Cardiac muscle cell (in vitro differentiated cells and primary cell): ENCODE data around the gene TBC1D5. TPM values are rescaled to one million over a fixed set of nuclear protein-coding genes. Genes with fewer than 3 reads are reported as not detected.
"Not testable (repeated sequence)": the region's sequence is repeated elsewhere in the genome, so short reads cannot be mapped to it uniquely, and the experiment has no call there.

Source experiments
- DNase-seq, 2 donors: peaks; one replicate each; pipeline versions ENCODE4 v3.0.0 to v3.0.0-alpha.2; 2010 to 2017; ENCODE audit warnings: low read depth in 1 of 2, low spot score in 1 of 2
- H3K27ac ChIP-seq: fragments of 200-600 bp; sonication (generic); 2 replicates; pipeline ENCODE4 v1.5.1; 2016
- H3K27me3 ChIP-seq: fragments of 200-600 bp; sonication (generic); 2 replicates; pipeline ENCODE4 v1.6.0; 2016; ENCODE audit warnings: control low read depth
- H3K36me3 ChIP-seq: fragments of 200-600 bp; sonication (generic); 2 replicates; pipeline ENCODE4 v1.5.1; 2016; ENCODE audit warnings: control low read depth
- H3K4me1 ChIP-seq: fragments of 200-600 bp; sonication (generic); 2 replicates; pipeline ENCODE4 v1.8.1; 2017; ENCODE audit warnings: low read depth, mild to moderate bottlenecking, mixed run types
- H3K4me3 ChIP-seq: fragments of 200-600 bp; sonication (generic); 2 replicates; pipeline ENCODE4 v1.5.1; 2016; ENCODE audit warnings: mild to moderate bottlenecking
- H3K9me3 ChIP-seq: fragments of 200-600 bp; sonication (generic); 2 replicates; pipeline ENCODE4 v1.5.1; 2017; ENCODE audit warnings: low read depth, mild to moderate bottlenecking, control low read depth
- polyA plus RNA-seq: library from polyadenylated mRNA; unstranded; fragments of >200 nt; fragmentation: Nextera tagmentation; extraction: Ambion mirVana; gene quantifications from 2 replicates; pipeline ENCODE4 v1.2.1, GENCODE V29; 2016
- total RNA-seq: library from RNA; depleted of rRNA; stranded (reverse); fragments of >200 nt; gene quantifications from 2 replicates; pipeline ENCODE4 v1.2.3, GENCODE V29; 2016
- TF ChIP-seq, protein P1 (sequence below): IDR thresholded peaks from 2 replicates; pipeline ENCODE4 v1.5.1; 2012; ENCODE audit warnings: low read depth, mild to moderate bottlenecking, low read length

Gene TBC1D5
- total and polyA plus RNA-seq, 2 experiments from 2014 or later, result 34.5 to 66.6 TPM

DNA sequence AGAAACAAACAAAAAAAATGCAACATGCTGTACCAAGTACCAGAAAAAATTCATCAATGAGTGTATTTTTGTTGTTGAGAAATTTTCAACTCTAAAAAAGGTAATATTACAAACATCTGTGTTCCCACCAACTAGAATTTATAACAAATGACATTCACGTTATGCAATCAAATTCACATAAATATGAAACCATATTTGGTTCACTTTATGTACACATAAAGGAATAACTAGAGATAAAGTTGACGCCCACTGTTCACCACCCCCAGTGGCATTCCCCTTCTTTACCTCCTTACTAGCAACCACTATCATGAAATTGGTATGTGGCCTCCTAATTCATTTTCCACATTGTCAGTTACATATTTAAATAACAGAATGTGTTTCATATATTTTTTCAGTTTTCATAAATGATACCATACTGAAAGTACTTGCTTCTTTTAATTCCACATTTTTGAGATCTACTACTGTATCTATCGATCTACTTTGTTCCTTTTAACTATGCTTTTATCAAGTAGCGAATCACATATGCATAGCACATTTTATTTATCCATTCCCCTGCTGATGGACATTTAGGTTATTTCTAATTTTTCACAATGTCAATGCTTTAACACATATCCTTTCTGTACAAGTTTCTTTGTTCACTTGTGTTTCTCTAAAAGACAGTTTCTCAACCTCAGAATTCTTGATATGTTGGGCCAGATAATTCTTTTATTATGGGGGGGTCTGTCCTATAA, 34.5 kb downstream of the TBC1D5 start:
- DNase-seq, result peak in 1 of 2 donors; percentile 7
- Histone ChIP-seq H3K9me3 (no peaks in the 10 kb centered on the region), H3K27me3 (no peaks in the 10 kb centered on the region), H3K4me3 (no peak overlapping the region), H3K4me1 (no peaks in the 10 kb centered on the region), H3K27ac (no peak overlapping the region), H3K36me3 (no peaks in the 10 kb centered on the region)
- TF ChIP-seq, protein P1, sequence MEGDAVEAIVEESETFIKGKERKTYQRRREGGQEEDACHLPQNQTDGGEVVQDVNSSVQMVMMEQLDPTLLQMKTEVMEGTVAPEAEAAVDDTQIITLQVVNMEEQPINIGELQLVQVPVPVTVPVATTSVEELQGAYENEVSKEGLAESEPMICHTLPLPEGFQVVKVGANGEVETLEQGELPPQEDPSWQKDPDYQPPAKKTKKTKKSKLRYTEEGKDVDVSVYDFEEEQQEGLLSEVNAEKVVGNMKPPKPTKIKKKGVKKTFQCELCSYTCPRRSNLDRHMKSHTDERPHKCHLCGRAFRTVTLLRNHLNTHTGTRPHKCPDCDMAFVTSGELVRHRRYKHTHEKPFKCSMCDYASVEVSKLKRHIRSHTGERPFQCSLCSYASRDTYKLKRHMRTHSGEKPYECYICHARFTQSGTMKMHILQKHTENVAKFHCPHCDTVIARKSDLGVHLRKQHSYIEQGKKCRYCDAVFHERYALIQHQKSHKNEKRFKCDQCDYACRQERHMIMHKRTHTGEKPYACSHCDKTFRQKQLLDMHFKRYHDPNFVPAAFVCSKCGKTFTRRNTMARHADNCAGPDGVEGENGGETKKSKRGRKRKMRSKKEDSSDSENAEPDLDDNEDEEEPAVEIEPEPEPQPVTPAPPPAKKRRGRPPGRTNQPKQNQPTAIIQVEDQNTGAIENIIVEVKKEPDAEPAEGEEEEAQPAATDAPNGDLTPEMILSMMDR, result no peak

- not testable (repeated sequence) for H3K4me1 ChIP-seq, H3K27ac ChIP-seq, H3K9me3 ChIP-seq, H3K27me3 ChIP-seq, H3K4me3 ChIP-seq, DNase-seq, H3K36me3 ChIP-seq
Measured at GRCh38 chr3:17705991-17706390, 36.4 kb downstream of the TBC1D5 start.

DNA sequence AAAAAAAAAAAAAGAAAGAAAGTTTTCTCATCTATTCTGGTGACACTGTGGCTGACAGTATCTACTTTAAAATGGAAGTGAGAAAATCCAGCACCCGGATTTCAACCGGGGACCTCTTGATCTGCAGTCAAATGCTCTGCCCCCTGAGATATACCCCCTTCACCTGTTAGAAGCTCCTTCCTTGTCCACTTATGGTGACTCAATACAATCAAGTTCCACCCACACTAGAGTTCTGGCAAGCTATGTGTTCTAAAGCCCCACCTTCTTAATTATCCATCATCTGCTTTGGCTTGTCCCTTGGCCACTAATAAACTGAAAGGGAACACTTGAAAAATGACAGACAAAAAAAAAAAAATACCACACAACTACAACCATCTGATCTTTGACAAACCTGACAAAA, 42.6 kb downstream of the TBC1D5 start:
- H3K9me3 ChIP-seq, H3K36me3 ChIP-seq, H3K4me1 ChIP-seq, H3K27ac ChIP-seq, H3K27me3 ChIP-seq, H3K4me3 ChIP-seq, DNase-seq: not testable (repeated sequence)

DNA sequence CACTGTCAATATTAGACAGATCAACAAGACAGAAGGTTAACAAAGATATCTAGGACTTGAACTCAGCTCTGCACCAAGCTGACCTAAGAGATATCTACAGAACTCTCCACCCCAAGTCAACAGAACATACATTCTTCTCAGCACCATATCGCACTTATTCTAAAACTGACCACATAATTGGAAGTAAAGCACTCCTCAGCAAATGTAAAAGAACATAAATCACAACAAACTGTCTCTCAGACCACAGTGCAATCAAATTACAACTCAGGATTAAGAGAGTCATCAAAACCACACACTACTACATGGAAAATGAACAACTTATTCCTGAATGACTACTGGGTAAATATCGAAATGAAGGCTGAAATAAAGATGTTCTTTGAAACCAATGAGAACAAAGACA, 46.8 kb downstream of the TBC1D5 start:
- not testable (repeated sequence) for H3K27me3 ChIP-seq, H3K9me3 ChIP-seq, H3K4me1 ChIP-seq, H3K36me3 ChIP-seq, H3K4me3 ChIP-seq, H3K27ac ChIP-seq, DNase-seq

DNA sequence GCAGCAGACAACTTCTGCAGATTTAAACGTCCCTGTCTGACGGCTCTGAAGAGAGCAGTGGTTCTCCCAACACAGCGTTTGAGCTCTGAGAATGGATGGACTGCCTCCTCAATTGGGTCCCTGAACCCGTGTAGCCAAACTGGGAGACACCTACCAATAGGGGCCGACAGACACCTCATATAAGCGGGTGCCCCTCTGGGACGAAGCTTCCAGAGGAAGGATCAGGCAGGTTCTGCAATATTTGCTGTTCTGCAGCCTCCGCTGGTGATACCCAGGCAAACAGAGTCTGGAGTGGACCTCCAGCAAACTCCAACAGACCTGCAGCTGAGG, 48.8 kb downstream of the TBC1D5 start:
- not testable (repeated sequence) for H3K4me1 ChIP-seq, DNase-seq, H3K9me3 ChIP-seq, H3K36me3 ChIP-seq, H3K4me3 ChIP-seq, H3K27ac ChIP-seq, H3K27me3 ChIP-seq

GRCh38 chr3:17692846-17693669, 49.4 kb downstream of the TBC1D5 start:
- not testable (repeated sequence) for H3K4me3 ChIP-seq, H3K27ac ChIP-seq, H3K27me3 ChIP-seq, H3K4me1 ChIP-seq, H3K36me3 ChIP-seq, H3K9me3 ChIP-seq, DNase-seq

GRCh38 chr3:17687566-17687965, 54.9 kb downstream of the TBC1D5 start:
- H3K4me1 ChIP-seq, result no peaks in the 10 kb centered on the region
- H3K36me3 ChIP-seq, result no peaks in the 10 kb centered on the region

DNA sequence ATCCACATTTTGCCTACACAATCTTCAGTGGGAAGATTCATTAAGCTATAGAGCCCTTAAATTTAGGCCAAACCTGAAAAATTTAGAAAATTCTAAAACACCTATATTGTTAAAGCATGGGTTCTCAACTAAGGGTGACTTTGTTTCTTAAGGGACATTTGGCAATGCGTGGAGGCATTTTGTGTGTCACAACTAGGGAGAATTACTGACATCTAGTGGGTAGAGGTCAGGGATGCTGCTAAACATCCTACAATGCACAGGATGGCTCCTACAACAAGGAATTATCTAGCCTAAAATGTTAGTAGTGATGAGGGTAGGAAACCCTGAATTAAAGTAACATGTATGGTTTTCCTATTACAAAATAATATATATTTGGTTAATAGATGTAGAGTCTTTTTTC, 55.8 kb downstream of the TBC1D5 start:
- TF ChIP-seq, protein P1, result peak; percentile 20
- Histone ChIP-seq H3K4me1 (no peaks in the 10 kb centered on the region), H3K9me3 (no peaks in the 10 kb centered on the region), H3K4me3 (no peak overlapping the region), H3K36me3 (no peaks in the 10 kb centered on the region), H3K27me3 (no peaks in the 10 kb centered on the region), H3K27ac (no peak overlapping the region)
- DNase-seq, result peak; percentile 10 to 36

More at GRCh38 chr3:17687566-17687965, 54.9 kb downstream of the TBC1D5 start:
- no peaks in the 10 kb centered on the region for H3K9me3 ChIP-seq
- no peak overlapping the region for H3K4me3 ChIP-seq
- no peaks in the 10 kb centered on the region for H3K27me3 ChIP-seq
- no peak for DNase-seq
- no peak overlapping the region for H3K27ac ChIP-seq
- TF ChIP-seq, protein P1, result no peak
